Endothelial cell of umbilical vein (primary cell): ENCODE data around the gene THSD7B. TPM values are rescaled to one million over a fixed set of nuclear protein-coding genes. Genes with fewer than 3 reads are reported as not detected.
A peak's percentile ranks its signal among the peaks of the same experiment; 100 is the strongest.

Experiments
- Bru-seq: library from RNA; stranded (reverse); fragments of 400-500 nt; gene quantifications from one replicate; lab custom pipeline; 2021; lab: Mats Ljungman, UMichigan
- BruChase-seq, 2 experiments: library from RNA; stranded (reverse); fragments of 400-500 nt; gene quantifications; one replicate each; lab custom pipeline; 2021; lab: Mats Ljungman, UMichigan
- BruUV-seq: library from RNA; stranded (reverse); fragments of 400-500 nt; replicated peaks from 2 replicates; lab custom pipeline; 2021; lab: Mats Ljungman, UMichigan
- CTCF ChIA-PET: fragments of 300-600, 350-600 bp; sonication (Branson Sonifier 250); formaldehyde crosslinking; loops from one replicate; lab custom pipeline; 2021; ENCODE audit warnings: antibody characterized with exemption, inconsistent platforms; lab: Charles Lee
- POLR2A ChIA-PET: fragments of 300-600, 350-600 bp; sonication (Branson Sonifier 250); formaldehyde crosslinking; loops from one replicate; lab custom pipeline; 2021; ENCODE audit warnings: antibody characterized with exemption, inconsistent platforms; lab: Charles Lee
- DNase-seq: peaks from one replicate; pipeline ENCODE4 v3.0.0-alpha.2; 2011; ENCODE audit warnings: low read depth, low spot score
- FAIRE-seq: peaks from 2 replicates; lab custom pipeline; 2011; peaks lifted over from hg19 to GRCh38; lab: Jason Lieb, UNC
- H2AFZ ChIP-seq: 2 replicates; pipeline ENCODE4 v1.6.0; 2012; ENCODE audit warnings: low read depth, low read length, control low read depth, inconsistent platforms
- H3K27ac ChIP-seq: 2 replicates; pipeline ENCODE4 v1.5.1; 2011; ENCODE audit warnings: low read depth, mild to moderate bottlenecking, control low read depth, low read length, moderate library complexity; ENCODE audit not compliant: insufficient read depth
- H3K27me3 ChIP-seq, 2 experiments: 2 replicates each; pipeline versions ENCODE4 v1.6.0 to v1.6.1; 2011; ENCODE audit warnings: low read length in 2 of 2, mixed read lengths in 1 of 2; ENCODE audit not compliant: control insufficient read depth in 2 of 2, insufficient read depth in 2 of 2
- H3K36me3 ChIP-seq, 2 experiments: 2 replicates in 1 of 2; 3 replicates in 1 of 2; pipeline ENCODE4 v1.5.1; 2011; ENCODE audit warnings: low read length in 2 of 2, mild to moderate bottlenecking in 1 of 2, moderate library complexity in 1 of 2; ENCODE audit not compliant: control insufficient read depth in 2 of 2, insufficient read depth in 2 of 2; ENCODE audit errors: extremely low read depth in 1 of 2
- H3K4me1 ChIP-seq: 3 replicates; pipeline ENCODE4 v1.5.1; 2011; ENCODE audit warnings: mild to moderate bottlenecking, low read length; ENCODE audit not compliant: control insufficient read depth, insufficient read depth; ENCODE audit errors: extremely low read depth
- H3K4me2 ChIP-seq: 2 replicates; pipeline ENCODE4 v1.6.1; 2011; ENCODE audit warnings: low read length, control low read depth, mixed read lengths; ENCODE audit not compliant: insufficient read depth
- H3K4me3 ChIP-seq, 3 experiments: fragments of 200-600 bp in 1 of 3; sonication (generic), shearing (Covaris generic) in 1 of 3; replicated peaks in 1 of 3; 2 replicates each; pipeline ENCODE4 v1.5.1; 2011 to 2016; ENCODE audit warnings: control low read depth in 3 of 3, low read length in 3 of 3, mild to moderate bottlenecking in 2 of 3, inconsistent platforms in 1 of 3, low read depth in 1 of 3, moderate library complexity in 1 of 3; ENCODE audit not compliant: insufficient read depth in 1 of 3
- H3K79me2 ChIP-seq: 2 replicates; pipeline ENCODE4 v1.6.0; 2012; ENCODE audit warnings: low read length, inconsistent platforms; ENCODE audit not compliant: control insufficient read depth, insufficient read depth
- H3K9ac ChIP-seq: replicated peaks from 2 replicates; pipeline ENCODE3; 2011; ENCODE audit warnings: low read length, control low read depth; ENCODE audit not compliant: insufficient read depth; ENCODE audit errors: extremely low read depth
- H3K9me1 ChIP-seq: replicated peaks from 3 replicates; pipeline ENCODE4 v1.6.0; 2011; ENCODE audit warnings: mild to moderate bottlenecking, low read length; ENCODE audit not compliant: control insufficient read depth, insufficient read depth; ENCODE audit errors: extremely low read depth
- H3K9me3 ChIP-seq: replicated peaks from 2 replicates; pipeline ENCODE4 v1.5.1; 2012; ENCODE audit warnings: low read length, inconsistent platforms; ENCODE audit not compliant: control insufficient read depth, insufficient read depth
- H4K20me1 ChIP-seq: replicated peaks from 2 replicates; pipeline ENCODE3; 2011; ENCODE audit warnings: mild to moderate bottlenecking, low read length; ENCODE audit not compliant: control insufficient read depth, insufficient read depth; ENCODE audit errors: extremely low read depth
- EZH2 ChIP-seq: IDR thresholded peaks from 2 replicates; pipeline ENCODE4 v1.6.1; 2012; ENCODE audit warnings: borderline replicate concordance, low read depth, mild to moderate bottlenecking, moderate library complexity, low read length, inconsistent platforms; ENCODE audit not compliant: severe bottlenecking
- FOS ChIP-seq: IDR thresholded peaks from 2 replicates; pipeline ENCODE4 v1.6.1; 2011; ENCODE audit warnings: mild to moderate bottlenecking, low read length, moderate library complexity, borderline replicate concordance; ENCODE audit not compliant: insufficient read depth
- GATA2 ChIP-seq: IDR thresholded peaks from 2 replicates; pipeline ENCODE4 v1.7.0; 2011; ENCODE audit warnings: low read depth, mild to moderate bottlenecking, moderate library complexity, mixed read lengths, low read length; ENCODE audit not compliant: insufficient read length, insufficient read depth
- MYC ChIP-seq: IDR thresholded peaks from one replicate; pipeline ENCODE4 v1.6.1; 2011; ENCODE audit warnings: mild to moderate bottlenecking, low read depth, low read length
- POLR2A ChIP-seq: IDR thresholded peaks from 2 replicates; pipeline ENCODE4 v1.6.1; 2012; ENCODE audit warnings: low read depth, mild to moderate bottlenecking, control low read depth, low read length
- POLR2AphosphoS5 ChIP-seq: IDR thresholded peaks from 2 replicates; pipeline ENCODE4 v1.6.1; 2012; ENCODE audit warnings: low read depth, mild to moderate bottlenecking, control low read depth, low read length, moderate library complexity; ENCODE audit not compliant: insufficient read depth
- dilution Hi-C: fragments of 300-500 bp; cut with MboI; formaldehyde crosslinking; loops from one replicate; pipeline ENCODE4 v1.15.0; 2019; ENCODE audit warnings: low sequenced_read_pairs; ENCODE audit not compliant: extremely low pct_ligation_motif_present
- intact Hi-C: fragments of 100-400 bp; cut with micrococcal nuclease; formaldehyde crosslinking; loops from one replicate; pipeline ENCODE4 v1.10.0; 2022
- long read RNA-seq: library from polyadenylated mRNA; stranded (forward); transcript quantifications from one replicate; pipeline ENCODE4 v2.0.0, GENCODE V29; 2021
- polyA minus RNA-seq, 3 experiments: library from RNA; depleted of rRNA, polyadenylated mRNA; stranded (reverse); fragments of >200 nt; gene quantifications; 1 replicate in 1 of 3; 2 replicates in 2 of 3; pipeline ENCODE4 v1.2.3, GENCODE V29; 2011
- polyA plus RNA-seq, 4 experiments: library from polyadenylated mRNA; depleted of rRNA in 3 of 4; stranded (reverse) in 3 of 4; unstranded in 1 of 4; fragments of >200 nt; gene quantifications; 2 replicates each; pipeline versions ENCODE4 v1.2.1 to v1.2.3, GENCODE V29; 2011 to 2012; ENCODE audit warnings: missing spikeins in 1 of 4
- total RNA-seq: library from RNA; stranded (reverse); gene quantifications from 2 replicates; pipeline ENCODE4 v1.2.3, GENCODE V29; 2021
- TF ChIP-seq, protein P1 (sequence below): IDR thresholded peaks from 2 replicates; pipeline ENCODE4 v1.6.1; 2011; ENCODE audit not compliant: insufficient read depth, insufficient read length
- TF ChIP-seq, protein P2 (sequence below), 2 donors: IDR thresholded peaks; 1 replicate in 1 of 2; 2 replicates in 1 of 2; pipeline ENCODE4 v1.5.1; 2011; ENCODE audit warnings: low read length in 2 of 2, mild to moderate bottlenecking in 2 of 2, moderate library complexity in 2 of 2, control low read depth in 1 of 2, inconsistent platforms in 1 of 2, low read depth in 1 of 2; ENCODE audit not compliant: insufficient read depth in 1 of 2; ENCODE audit errors: extremely low read depth in 1 of 2

The THSD7B gene, protein sequence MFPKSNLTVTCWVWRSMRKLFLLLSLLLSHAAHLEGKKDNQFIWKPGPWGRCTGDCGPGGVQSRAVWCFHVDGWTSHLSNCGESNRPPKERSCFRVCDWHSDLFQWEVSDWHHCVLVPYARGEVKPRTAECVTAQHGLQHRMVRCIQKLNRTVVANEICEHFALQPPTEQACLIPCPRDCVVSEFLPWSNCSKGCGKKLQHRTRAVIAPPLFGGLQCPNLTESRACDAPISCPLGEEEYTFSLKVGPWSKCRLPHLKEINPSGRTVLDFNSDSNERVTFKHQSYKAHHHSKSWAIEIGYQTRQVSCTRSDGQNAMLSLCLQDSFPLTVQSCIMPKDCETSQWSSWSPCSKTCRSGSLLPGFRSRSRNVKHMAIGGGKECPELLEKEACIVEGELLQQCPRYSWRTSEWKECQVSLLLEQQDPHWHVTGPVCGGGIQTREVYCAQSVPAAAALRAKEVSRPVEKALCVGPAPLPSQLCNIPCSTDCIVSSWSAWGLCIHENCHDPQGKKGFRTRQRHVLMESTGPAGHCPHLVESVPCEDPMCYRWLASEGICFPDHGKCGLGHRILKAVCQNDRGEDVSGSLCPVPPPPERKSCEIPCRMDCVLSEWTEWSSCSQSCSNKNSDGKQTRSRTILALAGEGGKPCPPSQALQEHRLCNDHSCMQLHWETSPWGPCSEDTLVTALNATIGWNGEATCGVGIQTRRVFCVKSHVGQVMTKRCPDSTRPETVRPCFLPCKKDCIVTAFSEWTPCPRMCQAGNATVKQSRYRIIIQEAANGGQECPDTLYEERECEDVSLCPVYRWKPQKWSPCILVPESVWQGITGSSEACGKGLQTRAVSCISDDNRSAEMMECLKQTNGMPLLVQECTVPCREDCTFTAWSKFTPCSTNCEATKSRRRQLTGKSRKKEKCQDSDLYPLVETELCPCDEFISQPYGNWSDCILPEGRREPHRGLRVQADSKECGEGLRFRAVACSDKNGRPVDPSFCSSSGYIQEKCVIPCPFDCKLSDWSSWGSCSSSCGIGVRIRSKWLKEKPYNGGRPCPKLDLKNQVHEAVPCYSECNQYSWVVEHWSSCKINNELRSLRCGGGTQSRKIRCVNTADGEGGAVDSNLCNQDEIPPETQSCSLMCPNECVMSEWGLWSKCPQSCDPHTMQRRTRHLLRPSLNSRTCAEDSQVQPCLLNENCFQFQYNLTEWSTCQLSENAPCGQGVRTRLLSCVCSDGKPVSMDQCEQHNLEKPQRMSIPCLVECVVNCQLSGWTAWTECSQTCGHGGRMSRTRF (N-terminal part only)
- total RNA-seq (0.04 TPM in 1 of 2 replicates, not detected in the other), polyA plus RNA-seq (not detected in 2 replicates), polyA minus RNA-seq (not detected in 2 replicates), Bru-seq, nascent RNA (percentile 9 among the genes with signal in this experiment), BruChase-seq, experiment 1, labeled RNA remaining after a 6-hour chase (percentile 1 among the genes with signal in this experiment), BruChase-seq, experiment 2, labeled RNA remaining after a 2-hour chase (percentile 4 among the genes with signal in this experiment)
- polyA plus RNA-seq (2011; cell fraction: cytosol; rRNA removed): not detected in 2 replicates
- polyA plus RNA-seq (2011; cell fraction: nucleus; rRNA removed): not detected in 2 replicates
- polyA plus RNA-seq (2012): not detected in 2 replicates
- polyA minus RNA-seq (2011; cell fraction: cytosol; rRNA and poly(A)+ RNA removed): not detected
- 0.10 TPM in 1 of 2 replicates, not detected in the other for polyA minus RNA-seq (2011; cell fraction: nucleus; rRNA and poly(A)+ RNA removed)
- long read RNA-seq: 0 reads

DNA sequence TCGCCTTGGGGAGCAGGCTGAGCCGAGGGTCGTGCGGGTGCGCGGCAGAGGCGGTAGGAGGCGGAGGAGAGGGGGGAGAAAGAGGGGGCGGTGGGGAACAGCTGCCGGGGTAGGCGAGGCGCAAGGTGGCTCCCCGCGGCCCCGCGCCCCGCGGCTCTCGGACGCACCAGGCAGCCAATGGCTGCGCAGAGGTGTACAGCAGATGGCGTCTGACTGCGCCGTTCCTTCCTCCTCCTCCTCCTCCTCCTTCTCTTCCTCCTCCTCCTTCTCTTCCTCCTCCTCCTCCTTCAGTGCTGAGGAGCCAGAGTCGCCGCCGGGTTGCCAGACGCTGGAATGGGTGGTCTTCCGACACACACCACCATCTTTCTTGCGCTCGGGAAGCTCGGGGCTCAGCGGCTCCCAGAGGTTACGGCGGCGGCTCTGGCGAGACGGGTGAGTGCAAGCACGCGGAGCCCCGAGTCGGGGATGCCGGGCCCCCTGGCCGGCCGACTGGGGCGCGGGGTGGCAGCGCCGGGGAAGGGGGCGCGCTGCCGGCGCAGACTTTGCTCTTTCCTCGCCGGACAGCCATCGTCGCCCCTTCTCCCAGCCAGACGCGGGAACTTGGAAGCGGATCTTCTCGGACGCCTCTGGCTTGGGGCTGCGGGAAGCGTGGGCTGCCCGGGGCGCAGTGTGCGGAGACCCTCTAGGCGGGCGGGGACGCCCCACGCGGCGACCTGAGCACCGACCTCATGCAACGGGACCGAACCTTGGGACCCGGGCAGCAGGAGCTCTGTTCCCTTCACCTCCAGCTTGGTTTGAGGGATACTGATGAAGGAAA lies at the start of gene THSD7B:
Gene THSD7B (plus strand): TSS at position 290 of the 817 bp plus-strand sequence. CDS start 116,634 bp downstream, outside the sequence.
- Histone ChIP-seq H3K9me1 (no peaks in the 10 kb centered on the region), H4K20me1 (no peaks in the 10 kb centered on the region), H2AFZ (no peak within 1 kb of the TSS), H3K4me2 (no peak within 1 kb of the TSS), H3K79me2 (no peaks in the 10 kb centered on the region), H3K9ac (no peak within 1 kb of the TSS), H3K4me3 (no peak within 1 kb of the TSS), H3K9me3 (no peaks in the 10 kb centered on the region), H3K36me3 (no peaks in the 10 kb centered on the region), H3K27ac (no peak within 1 kb of the TSS), H3K4me1 (no peaks in the 10 kb centered on the region), H3K27me3 (peaks cover 9 to 18% of the 10 kb centered on the region in 2 experiments)
- FAIRE-seq: no peak
- BruUV-seq: no TSS peak
- ChIA-PET CTCF (no interaction called here), POLR2A (no interaction called here)
- TF ChIP-seq, protein P1, sequence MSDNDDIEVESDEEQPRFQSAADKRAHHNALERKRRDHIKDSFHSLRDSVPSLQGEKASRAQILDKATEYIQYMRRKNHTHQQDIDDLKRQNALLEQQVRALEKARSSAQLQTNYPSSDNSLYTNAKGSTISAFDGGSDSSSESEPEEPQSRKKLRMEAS: no peak
- TF ChIP-seq, protein P2, sequence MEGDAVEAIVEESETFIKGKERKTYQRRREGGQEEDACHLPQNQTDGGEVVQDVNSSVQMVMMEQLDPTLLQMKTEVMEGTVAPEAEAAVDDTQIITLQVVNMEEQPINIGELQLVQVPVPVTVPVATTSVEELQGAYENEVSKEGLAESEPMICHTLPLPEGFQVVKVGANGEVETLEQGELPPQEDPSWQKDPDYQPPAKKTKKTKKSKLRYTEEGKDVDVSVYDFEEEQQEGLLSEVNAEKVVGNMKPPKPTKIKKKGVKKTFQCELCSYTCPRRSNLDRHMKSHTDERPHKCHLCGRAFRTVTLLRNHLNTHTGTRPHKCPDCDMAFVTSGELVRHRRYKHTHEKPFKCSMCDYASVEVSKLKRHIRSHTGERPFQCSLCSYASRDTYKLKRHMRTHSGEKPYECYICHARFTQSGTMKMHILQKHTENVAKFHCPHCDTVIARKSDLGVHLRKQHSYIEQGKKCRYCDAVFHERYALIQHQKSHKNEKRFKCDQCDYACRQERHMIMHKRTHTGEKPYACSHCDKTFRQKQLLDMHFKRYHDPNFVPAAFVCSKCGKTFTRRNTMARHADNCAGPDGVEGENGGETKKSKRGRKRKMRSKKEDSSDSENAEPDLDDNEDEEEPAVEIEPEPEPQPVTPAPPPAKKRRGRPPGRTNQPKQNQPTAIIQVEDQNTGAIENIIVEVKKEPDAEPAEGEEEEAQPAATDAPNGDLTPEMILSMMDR (IDR thresholded peaks at IDR 0.05; ENCODE audit: extremely low read depth in 1 of 2, insufficient read depth in 1 of 2, low read depth in 1 of 2, low read length in 2 of 2): no peak
- TF ChIP-seq GATA2 (no peak), FOS (no peak), POLR2A (no peak), EZH2 (peak; percentile 22), MYC (no peak), POLR2AphosphoS5 (no peak)
- dilution Hi-C loops: no loop called here
- no peak for DNase-seq
- intact Hi-C loops: no loop called here
